Measurements from ENCODE around the gene RNF17. TPM values are rescaled to one million over a fixed set of nuclear protein-coding genes. Genes with fewer than 3 reads are reported as not detected.
"Not testable (repeated sequence)": the region's sequence is repeated elsewhere in the genome, so short reads cannot be mapped to it uniquely, and the experiment has no call there.

Gene RNF17
- total and polyA plus RNA-seq, 12 donors = 0.28 TPM; not detected in 11

GRCh38 chr13:24788538-24788937 lies 24.6 kb downstream of the RNF17 start:
- H3K27me3 ChIP-seq = no peaks in the 10 kb centered on the region
- H3K27ac ChIP-seq = no peak overlapping the region
- no peak overlapping the region for H3K4me3 ChIP-seq
- no peaks in the 10 kb centered on the region for H3K4me1 ChIP-seq (replicated peaks in 1 of 2)
- no peaks in the 10 kb centered on the region for H3K9me3 ChIP-seq (replicated peaks in 1 of 3)
- intact Hi-C loops (cut with DNase I) = no loop called here
- 56 to 66% (median 63%) methylated on average over 3 of the region's 3 CpGs for WGBS, 4 donors
- no peaks in the 10 kb centered on the region for H3K36me3 ChIP-seq (replicated peaks in 1 of 2)
- TF ChIP-seq CTCF (IDR thresholded peaks at IDR 0.05) (no peak), POLR2A (IDR thresholded peaks at IDR 0.05) (no peak)
- no peak for DNase-seq

GRCh38 chr13:24802074-24802473 lies 38.1 kb downstream of the RNF17 start:
- H3K4me3 ChIP-seq = no peak overlapping the region
- no peak for DNase-seq
- WGBS, 4 donors = 67 to 77% (median 73%) methylated on average over 10 of the region's 10 CpGs
- no peaks in the 10 kb centered on the region for H3K9me3 ChIP-seq (replicated peaks in 1 of 3)
- H3K27ac ChIP-seq = no peak overlapping the region
- no peaks in the 10 kb centered on the region for H3K27me3 ChIP-seq
- intact Hi-C loops (cut with DNase I) = no loop called here
- H3K36me3 ChIP-seq (replicated peaks in 1 of 2) = no peaks in the 10 kb centered on the region
- TF ChIP-seq CTCF (IDR thresholded peaks at IDR 0.05) = no peak
- TF ChIP-seq POLR2A (IDR thresholded peaks at IDR 0.05) = no peak
- H3K4me1 ChIP-seq (replicated peaks in 1 of 2) = no peaks in the 10 kb centered on the region

GRCh38 chr13:24821207-24821606 lies 57.2 kb downstream of the RNF17 start:
- Histone ChIP-seq H3K4me3 (no peak overlapping the region), H3K27ac (no peak overlapping the region), H3K27me3 (no peaks in the 10 kb centered on the region), H3K9me3 (replicated peaks in 1 of 3) (no peaks in the 10 kb centered on the region), H3K36me3 (replicated peaks in 1 of 2) (no peaks in the 10 kb centered on the region), H3K4me1 (replicated peaks in 1 of 2) (no peaks in the 10 kb centered on the region)
- DNase-seq = no peak
- TF ChIP-seq CTCF (IDR thresholded peaks at IDR 0.05) = no peak
- no peak for TF ChIP-seq POLR2A (IDR thresholded peaks at IDR 0.05)
- intact Hi-C loops (cut with DNase I) = no loop called here
- 71 to 78% (median 74%) methylated on average over 2 of the region's 2 CpGs for WGBS, 4 donors

DNA sequence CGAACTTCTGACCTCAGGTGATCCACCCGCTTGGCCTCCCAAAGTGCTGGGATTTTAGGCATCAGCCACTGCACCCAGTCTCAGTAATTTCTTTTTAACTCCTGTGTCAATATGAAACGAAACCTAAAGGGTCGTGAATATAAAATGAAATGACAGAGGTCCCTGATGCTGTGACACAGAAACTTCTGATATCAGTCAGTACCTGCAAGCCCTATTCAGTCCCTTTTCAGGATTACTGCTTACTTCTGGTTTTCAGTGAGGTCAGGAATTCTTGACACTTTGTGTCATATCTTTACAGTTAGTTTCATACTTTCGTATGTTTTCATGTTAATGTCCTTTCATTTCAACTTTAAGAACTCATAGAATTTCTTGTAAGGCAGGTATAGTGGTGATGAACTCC lies 58.7 kb downstream of the RNF17 start:
- TF ChIP-seq CTCF (IDR thresholded peaks at IDR 0.05) (no peak), POLR2A (IDR thresholded peaks at IDR 0.05) (no peak)
- WGBS, 4 donors = 79 to 83% (median 82%) methylated on average over 5 of the region's 5 CpGs
- intact Hi-C loops (cut with DNase I) = no loop called here
- no peak overlapping the region for H3K27ac ChIP-seq
- H3K9me3 ChIP-seq (replicated peaks in 1 of 3) = no peaks in the 10 kb centered on the region
- H3K4me3 ChIP-seq = no peak overlapping the region
- no peaks in the 10 kb centered on the region for H3K36me3 ChIP-seq (replicated peaks in 1 of 2)
- no peaks in the 10 kb centered on the region for H3K4me1 ChIP-seq (replicated peaks in 1 of 2)
- no peak for DNase-seq
- no peaks in the 10 kb centered on the region for H3K27me3 ChIP-seq

DNA sequence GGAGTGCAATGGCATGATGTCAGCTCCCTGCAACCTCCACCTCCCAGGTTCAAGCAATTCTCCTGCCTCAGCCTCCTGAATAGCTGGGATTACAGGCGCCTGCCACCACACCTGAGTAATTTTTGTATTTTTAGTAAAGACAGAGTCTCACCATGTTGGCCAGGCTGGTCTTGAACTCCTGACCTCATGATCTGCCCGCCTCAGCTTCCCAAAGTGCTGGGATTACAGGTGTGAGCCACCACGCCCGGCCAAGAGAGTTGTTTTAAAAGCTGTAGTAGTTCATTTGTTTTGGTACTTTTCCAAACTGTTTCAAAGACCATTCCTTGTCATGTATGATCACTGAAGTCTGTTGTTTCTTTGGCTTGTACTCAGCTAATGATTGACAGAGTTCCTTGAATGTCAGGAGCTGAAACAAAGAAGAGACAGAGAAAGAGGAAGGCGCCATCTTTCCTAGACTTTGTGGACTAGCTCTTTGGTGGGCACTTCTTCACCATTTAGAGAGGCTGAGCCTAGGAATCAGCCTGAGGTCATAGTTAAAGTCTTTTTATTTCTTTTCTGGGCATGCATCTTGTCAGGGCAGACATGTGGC lies 59.2 kb downstream of the RNF17 start:
- H3K4me3 ChIP-seq; DNase-seq; H3K4me1 ChIP-seq (replicated peaks in 1 of 2); intact Hi-C loops (cut with DNase I); H3K27me3 ChIP-seq; H3K27ac ChIP-seq; H3K36me3 ChIP-seq (replicated peaks in 1 of 2); H3K9me3 ChIP-seq (replicated peaks in 1 of 3): not testable (repeated sequence)
- 70 to 83% (median 77%) methylated on average over 5 of the region's 5 CpGs for WGBS, 4 donors
